Measurements from ENCODE around the gene RIPOR1.
A peak's percentile ranks its signal among the peaks of the same experiment; 100 is the strongest.

Gene RIPOR1

GRCh38 chr16:67538666-67539101, 10.1 kb downstream of the RIPOR1 start:
- DNase-seq (ENCODE audit: low spot score): no peak

- DNase-seq (ENCODE audit: low spot score): no peak
Observed at GRCh38 chr16:67539271-67539670, 10.6 kb downstream of the RIPOR1 start.

- DNase-seq (ENCODE audit: low spot score): no peak
Observed at GRCh38 chr16:67539691-67540635, 11.3 kb downstream of the RIPOR1 start.

GRCh38 chr16:67540756-67541155, 12.1 kb downstream of the RIPOR1 start:
- no peak for DNase-seq (ENCODE audit: low spot score)

GRCh38 chr16:67541391-67542263, 13.0 kb downstream of the RIPOR1 start:
- DNase-seq (ENCODE audit: low spot score): no peak

- peak; percentile 87 for DNase-seq (ENCODE audit: low spot score)
Observed at GRCh38 chr16:67542464-67542863, 13.8 kb downstream of the RIPOR1 start.

GRCh38 chr16:67543036-67543435, 14.4 kb downstream of the RIPOR1 start:
- DNase-seq (ENCODE audit: low spot score): no peak

GRCh38 chr16:67543582-67543981, 15.0 kb downstream of the RIPOR1 start:
- no peak for DNase-seq (ENCODE audit: low spot score)

- no peak for DNase-seq (ENCODE audit: low spot score)
Observed at GRCh38 chr16:67544329-67544841, 15.8 kb downstream of the RIPOR1 start.

- no peak for DNase-seq (ENCODE audit: low spot score)
Observed at GRCh38 chr16:67544844-67545664, 16.4 kb downstream of the RIPOR1 start.

- no peak for DNase-seq (ENCODE audit: low spot score)
Observed at GRCh38 chr16:67545665-67546024, 17.0 kb downstream of the RIPOR1 start.

- DNase-seq (ENCODE audit: low spot score): no peak
Observed at GRCh38 chr16:67546091-67546501, 17.5 kb downstream of the RIPOR1 start.

GRCh38 chr16:67546761-67547422, 18.3 kb downstream of the RIPOR1 start:
- DNase-seq (ENCODE audit: low spot score): peak; percentile 85

- DNase-seq (ENCODE audit: low spot score): no peak
Observed at GRCh38 chr16:67547423-67548264, 19.0 kb downstream of the RIPOR1 start.

GRCh38 chr16:67548265-67549126, 19.9 kb downstream of the RIPOR1 start:
- DNase-seq (ENCODE audit: low spot score): no peak

- DNase-seq (ENCODE audit: low spot score): no peak
Observed at GRCh38 chr16:67549240-67549639, 20.6 kb downstream of the RIPOR1 start.

GRCh38 chr16:67549936-67550335, 21.3 kb downstream of the RIPOR1 start:
- DNase-seq (ENCODE audit: low spot score): no peak

- DNase-seq (ENCODE audit: low spot score): no peak
Observed at GRCh38 chr16:67551091-67551490, 22.5 kb downstream of the RIPOR1 start.

- no peak for DNase-seq (ENCODE audit: low spot score)
Observed at GRCh38 chr16:67551972-67552371, 23.3 kb downstream of the RIPOR1 start.
